ENCODE data around the gene ITGB1. TPM values are rescaled to one million over a fixed set of nuclear protein-coding genes. Genes with fewer than 3 reads are reported as not detected.
A peak's percentile ranks its signal among the peaks of the same experiment; 100 is the strongest.

Gene ITGB1
- total and polyA plus RNA-seq, 2 experiments from 2014 or later = 3,297 to 5,235 TPM

DNA sequence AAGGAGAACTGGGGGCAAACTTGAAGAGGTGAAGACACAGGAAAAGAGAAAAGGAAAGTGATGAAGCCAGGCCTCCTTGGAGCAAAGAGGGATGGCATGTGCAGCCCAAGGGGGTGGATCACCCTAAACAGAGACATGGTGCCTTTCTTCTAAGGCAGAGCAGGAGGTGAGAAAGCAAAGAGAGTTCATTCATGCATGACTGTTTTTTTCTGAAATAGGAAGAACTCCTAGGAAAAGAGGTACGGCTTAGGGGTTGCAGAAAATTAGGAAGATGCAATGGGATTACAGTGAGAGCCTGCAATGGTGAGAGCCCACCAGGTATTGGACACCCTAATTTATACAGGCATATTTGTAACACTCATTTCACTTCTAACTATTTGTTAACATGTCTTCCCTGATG is 15.9 kb downstream of the ITGB1 start:
- Histone ChIP-seq H3F3A (ENCODE audit: insufficient read depth) (peaks cover 86% of the 10 kb centered on the region), H4K20me1 (ENCODE audit: insufficient read depth) (peaks cover 62% of the 10 kb centered on the region), H2AFZ (no peak overlapping the region), H3K9ac (no peak overlapping the region), H3K27ac (peak overlapping the region; percentile 67; the same call in 1 of the 2 replicates), H3K9me2 (ENCODE audit: insufficient read depth) (no peaks in the 10 kb centered on the region), H3K27me3 (replicated peaks; ENCODE audit: insufficient read depth) (no peaks in the 10 kb centered on the region), H3K4me1 (ENCODE audit: insufficient read depth) (peaks cover 80% of the 10 kb centered on the region), H3K4me3 (peak overlapping the region; percentile 16; the same call in 1 of the 2 replicates), H3K4me2 (ENCODE audit: unreplicated experiment) (no peak overlapping the region), H3K79me2 (ENCODE audit: insufficient read depth) (peaks cover 100% of the 10 kb centered on the region), H3K36me3 (ENCODE audit: low read depth) (peaks cover 14% of the 10 kb centered on the region; the same call in 1 of the 2 replicates), H3K9me3 (ENCODE audit: low read depth) (no peaks in the 10 kb centered on the region)
- WGBS, 2 experiments (ENCODE audit: low coverage in 1 of 2, low lambda C conversion rate in 2 of 2, missing lambda C conversion rate in 2 of 2) = 100% methylated on average over 1 of the region's 1 CpG
- TF ChIP-seq EZH2phosphoT487 (IDR thresholded peaks at IDR 0.05; ENCODE audit: insufficient read depth, low read depth) (no peak), EZH2 (IDR thresholded peaks at IDR 0.05; ENCODE audit: insufficient read depth, poor library complexity, severe bottlenecking) (no peak)
- no peak for DNase-seq
- in situ Hi-C loops (cut with MboI) = no loop called here

DNA sequence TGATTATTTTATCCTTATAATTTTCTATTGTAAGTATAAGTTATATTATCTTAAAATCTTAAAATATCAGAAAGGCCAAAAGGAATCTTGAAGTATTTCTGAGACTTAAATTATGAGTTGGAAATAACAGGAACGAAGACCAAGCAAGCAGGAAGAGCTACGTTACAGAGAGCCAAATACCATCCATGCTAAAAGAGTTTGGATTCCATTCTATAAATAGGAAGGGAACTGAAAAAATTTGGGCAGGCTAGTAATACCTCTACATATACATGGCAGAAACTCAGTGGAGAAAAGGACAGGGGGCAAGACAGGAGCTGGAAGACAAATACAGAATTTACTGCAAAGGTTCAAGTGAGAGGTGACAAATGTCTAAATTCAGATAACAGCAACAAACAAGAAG is 16.7 kb downstream of the ITGB1 start:
- H3F3A ChIP-seq (ENCODE audit: insufficient read depth) = peaks cover 86% of the 10 kb centered on the region
- peaks cover 100% of the 10 kb centered on the region for H3K79me2 ChIP-seq (ENCODE audit: insufficient read depth)
- peak overlapping the region; percentile 67 for H3K27ac ChIP-seq
- no peak for DNase-seq
- H3K4me1 ChIP-seq (ENCODE audit: insufficient read depth) = peaks cover 82% of the 10 kb centered on the region
- no peaks in the 10 kb centered on the region for H3K9me3 ChIP-seq (ENCODE audit: low read depth)
- peak overlapping the region; percentile 64 for H3K4me2 ChIP-seq (ENCODE audit: unreplicated experiment)
- H3K9me2 ChIP-seq (ENCODE audit: insufficient read depth) = no peaks in the 10 kb centered on the region
- peak overlapping the region; percentile 8; the same call in 1 of the 2 replicates for H3K9ac ChIP-seq
- peak overlapping the region; percentile 16; the same call in 1 of the 2 replicates for H3K4me3 ChIP-seq
- in situ Hi-C loops (cut with MboI) = no loop called here
- H3K27me3 ChIP-seq (replicated peaks; ENCODE audit: insufficient read depth) = no peaks in the 10 kb centered on the region
- peaks cover 65% of the 10 kb centered on the region for H4K20me1 ChIP-seq (ENCODE audit: insufficient read depth)
- H2AFZ ChIP-seq = no peak overlapping the region
- WGBS, 2 experiments (ENCODE audit: low coverage in 1 of 2, low lambda C conversion rate in 2 of 2, missing lambda C conversion rate in 2 of 2) = 5 to 9% methylated on average over 2 of the region's 2 CpGs
- TF ChIP-seq EZH2phosphoT487 (IDR thresholded peaks at IDR 0.05; ENCODE audit: insufficient read depth, low read depth) = no peak
- no peak for TF ChIP-seq EZH2 (IDR thresholded peaks at IDR 0.05; ENCODE audit: insufficient read depth, poor library complexity, severe bottlenecking)
- H3K36me3 ChIP-seq (ENCODE audit: low read depth) = peaks cover 14% of the 10 kb centered on the region; the same call in 1 of the 2 replicates

DNA sequence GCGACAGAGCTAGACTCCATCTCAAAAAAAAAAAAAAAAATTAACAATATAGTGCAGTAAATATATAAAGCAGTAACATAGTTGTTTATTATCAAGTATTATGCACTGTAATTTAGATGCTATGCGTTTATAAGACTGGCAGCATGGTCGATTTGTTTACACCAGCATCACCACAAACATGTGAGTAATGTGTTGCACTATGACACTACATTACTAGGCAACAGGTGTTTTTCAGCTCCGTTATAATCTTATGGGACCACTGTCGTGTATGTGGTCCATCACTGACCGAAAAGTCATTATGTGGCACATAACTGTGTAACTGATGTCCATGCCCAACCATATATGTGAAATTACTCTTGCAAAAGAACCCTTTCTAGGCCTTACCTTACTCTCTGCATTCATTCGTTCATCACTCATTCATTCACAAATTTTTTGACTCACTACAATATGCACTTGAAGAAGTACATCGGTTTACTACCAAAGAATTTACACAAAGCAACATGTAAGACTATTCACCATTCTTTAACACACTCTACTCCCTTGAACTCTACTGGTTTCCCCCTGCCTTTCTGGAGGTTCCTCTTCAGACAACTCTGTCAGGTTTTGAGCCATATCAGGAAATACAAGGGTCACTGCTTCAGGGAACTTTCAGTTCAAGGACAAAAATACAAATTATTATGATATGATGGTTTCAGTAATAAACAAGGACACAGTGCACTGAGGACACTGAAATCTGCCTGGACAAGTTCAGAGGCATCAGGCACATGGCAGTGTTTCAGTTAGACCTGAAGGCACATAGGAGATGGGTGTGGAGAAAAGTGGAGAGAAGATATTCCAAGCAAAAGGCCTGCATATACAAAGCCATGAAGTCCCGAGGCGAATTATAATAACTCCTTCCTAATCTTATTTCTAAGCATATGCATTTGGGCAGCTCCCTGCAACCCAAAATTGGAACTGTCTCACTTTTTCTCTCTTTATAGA is 17.4 kb downstream of the ITGB1 start:
- peaks cover 82% of the 10 kb centered on the region for H3K4me1 ChIP-seq (ENCODE audit: insufficient read depth)
- H3K4me3 ChIP-seq = peak overlapping the region; percentile 16
- WGBS, 2 experiments (ENCODE audit: low coverage in 1 of 2, low lambda C conversion rate in 2 of 2, missing lambda C conversion rate in 2 of 2) = 79 to 81% methylated on average over 10 of the region's 10 CpGs
- peak overlapping the region; percentile 67 for H3K27ac ChIP-seq
- no peak for DNase-seq
- no peaks in the 10 kb centered on the region for H3K9me3 ChIP-seq (ENCODE audit: low read depth)
- H4K20me1 ChIP-seq (ENCODE audit: insufficient read depth) = peaks cover 65% of the 10 kb centered on the region
- peaks cover 100% of the 10 kb centered on the region for H3K79me2 ChIP-seq (ENCODE audit: insufficient read depth)
- no peaks in the 10 kb centered on the region for H3K9me2 ChIP-seq (ENCODE audit: insufficient read depth)
- TF ChIP-seq EZH2phosphoT487 (IDR thresholded peaks at IDR 0.05; ENCODE audit: insufficient read depth, low read depth) (no peak), EZH2 (IDR thresholded peaks at IDR 0.05; ENCODE audit: insufficient read depth, poor library complexity, severe bottlenecking) (no peak)
- peak overlapping the region; percentile 64 for H3K4me2 ChIP-seq (ENCODE audit: unreplicated experiment)
- H3K36me3 ChIP-seq (ENCODE audit: low read depth) = peaks cover 16% of the 10 kb centered on the region; the same call in 1 of the 2 replicates
- in situ Hi-C loops (cut with MboI) = no loop called here
- peak overlapping the region; percentile 8; the same call in 1 of the 2 replicates for H3K9ac ChIP-seq
- H3K27me3 ChIP-seq (replicated peaks; ENCODE audit: insufficient read depth) = no peaks in the 10 kb centered on the region
- no peak overlapping the region for H2AFZ ChIP-seq
- peaks cover 86% of the 10 kb centered on the region for H3F3A ChIP-seq (ENCODE audit: insufficient read depth)

DNA sequence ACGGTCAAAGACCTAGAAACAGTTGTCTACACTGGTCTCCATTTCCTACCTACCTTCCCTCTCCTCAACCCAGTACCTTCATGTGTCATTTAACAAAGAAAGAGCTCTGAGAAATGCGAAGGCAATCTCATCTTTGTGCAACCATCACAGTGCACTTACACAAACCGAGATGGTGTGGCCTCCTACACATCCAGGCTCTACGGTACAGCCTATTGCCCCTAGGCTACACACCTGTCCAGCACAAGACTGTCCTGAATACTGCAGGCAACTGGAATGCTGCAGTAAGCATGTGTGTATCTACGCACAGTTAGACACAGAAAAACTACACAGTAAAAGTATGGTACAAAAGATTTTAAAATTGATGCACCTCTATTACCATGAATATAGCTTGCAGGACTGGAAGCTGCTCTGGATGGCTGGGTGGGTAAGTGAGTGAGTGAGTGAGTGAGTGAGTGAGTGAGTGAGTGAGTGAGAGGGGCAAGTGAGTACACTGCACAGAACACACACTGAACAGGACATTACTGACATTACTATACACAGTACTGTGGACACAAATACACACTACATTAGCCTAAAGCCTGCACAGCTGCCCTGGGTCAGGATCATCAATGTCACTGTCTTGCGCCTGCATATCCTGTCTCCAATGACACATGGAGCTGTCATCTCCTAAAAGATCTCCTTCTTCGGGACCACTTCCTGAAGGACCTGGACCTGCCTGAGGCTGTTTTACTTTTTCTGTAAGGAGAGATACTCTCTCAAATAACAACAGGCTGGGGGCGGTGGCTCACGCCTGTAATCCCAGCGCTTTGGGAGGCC is 18.5 kb downstream of the ITGB1 start:
- Histone ChIP-seq H3K27me3 (replicated peaks; ENCODE audit: insufficient read depth) (no peaks in the 10 kb centered on the region), H3K9me2 (ENCODE audit: insufficient read depth) (no peaks in the 10 kb centered on the region), H3K4me1 (ENCODE audit: insufficient read depth) (peaks cover 90% of the 10 kb centered on the region), H3K36me3 (ENCODE audit: low read depth) (peaks cover 27% of the 10 kb centered on the region), H3K9me3 (ENCODE audit: low read depth) (no peaks in the 10 kb centered on the region), H3K4me2 (ENCODE audit: unreplicated experiment) (peak overlapping the region; percentile 64), H4K20me1 (ENCODE audit: insufficient read depth) (peaks cover 74% of the 10 kb centered on the region), H3F3A (ENCODE audit: insufficient read depth) (peaks cover 89% of the 10 kb centered on the region), H3K79me2 (ENCODE audit: insufficient read depth) (peaks cover 100% of the 10 kb centered on the region), H3K4me3 (peak overlapping the region; percentile 30), H3K27ac (peak overlapping the region; percentile 67; the same call in 1 of the 2 replicates), H3K9ac (no peak overlapping the region; the same call in 1 of the 2 replicates), H2AFZ (no peak overlapping the region)
- 66 to 74% methylated on average over 10 of the region's 10 CpGs for whole genome bisulfite sequencing, 2 experiments (ENCODE audit: low coverage in 1 of 2, low lambda C conversion rate in 2 of 2, missing lambda C conversion rate in 2 of 2)
- no peak for TF ChIP-seq EZH2phosphoT487 (IDR thresholded peaks at IDR 0.05; ENCODE audit: insufficient read depth, low read depth)
- TF ChIP-seq EZH2 (IDR thresholded peaks at IDR 0.05; ENCODE audit: insufficient read depth, poor library complexity, severe bottlenecking) = no peak
- in situ Hi-C loops (cut with MboI) = no loop called here
- no peak for DNase-seq
